Renal pelvis (tissue), 3 donors: ENCODE measurements around the gene CST3. TPM values are rescaled to one million over a fixed set of nuclear protein-coding genes. Genes with fewer than 3 reads are reported as not detected.

Experiments used
- polyA plus RNA-seq, 3 donors: library from polyadenylated mRNA; unstranded; fragments of 120-200 nt; gene quantifications; one replicate each; pipeline ENCODE4 v1.2.1, GENCODE V29; 2013; ENCODE audit not compliant: insufficient read length in 3 of 3

CST3 gene
- polyA plus RNA-seq, 3 donors, result 149 to 208 (median 172) TPM

Other genes starting within 250 kb of the CST3 start
- 10 to 100 TPM; 14.3 to 23.5 (median 21.0) TPM for gene NAPB, start 216.5 kb downstream of the CST3 start, polyA plus RNA-seq
- gene CSTL1, start 198.3 kb downstream of the CST3 start, polyA plus RNA-seq, result not detected
- under 1 TPM in 1 of 3 donors, not detected in 2; 0.26 TPM for gene CST11, start 185.1 kb downstream of the CST3 start, polyA plus RNA-seq
- not detected for gene CST8, start 146.8 kb downstream of the CST3 start, polyA plus RNA-seq
- gene CST9L, start 69.5 kb downstream of the CST3 start, polyA plus RNA-seq, result not detected
- under 1 TPM in 1 of 3 donors, not detected in 2; 0.10 TPM for gene CST9, start 32.0 kb downstream of the CST3 start, polyA plus RNA-seq
- not detected for gene CST4, start 51.1 kb upstream of the CST3 start, polyA plus RNA-seq
- gene CST1, start 113.0 kb upstream of the CST3 start, polyA plus RNA-seq, result under 1 TPM in 1 of 3 donors, not detected in 2; 0.11 TPM
- not detected for gene CST2, start 188.8 kb upstream of the CST3 start, polyA plus RNA-seq
- under 1 TPM; 0.30 to 0.84 (median 0.30) TPM for gene CST5, start 241.8 kb upstream of the CST3 start, polyA plus RNA-seq